Stimulated activated naive CD4-positive, alpha-beta T cell (primary cell): Measurements from ENCODE around the gene TRERF1.

Source experiments
- DNase-seq, 6 experiments: peaks; one replicate each; lab custom pipeline; 2025; lab: John Stamatoyannopoulos, UW

Gene TRERF1

DNA sequence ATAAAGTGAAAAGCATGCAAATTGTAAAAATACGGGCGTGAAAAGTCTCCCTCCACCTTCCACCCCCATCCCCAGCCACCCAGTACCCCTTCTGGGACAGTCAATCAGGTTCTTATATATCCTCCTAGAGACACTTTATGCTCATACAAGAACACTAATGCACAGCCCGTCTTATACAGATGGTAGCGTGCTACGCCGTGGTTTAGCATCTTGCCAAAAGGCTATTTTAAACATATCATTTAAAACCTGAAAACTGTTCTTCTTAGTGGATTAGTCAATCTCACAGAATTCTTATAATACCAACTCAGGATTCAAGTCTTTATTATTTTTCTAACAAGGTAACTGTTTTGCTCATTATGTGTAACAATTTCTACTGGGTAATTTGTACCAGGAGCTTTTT, 176.8 kb downstream of the TRERF1 start:
- no peak for DNase-seq

DNA sequence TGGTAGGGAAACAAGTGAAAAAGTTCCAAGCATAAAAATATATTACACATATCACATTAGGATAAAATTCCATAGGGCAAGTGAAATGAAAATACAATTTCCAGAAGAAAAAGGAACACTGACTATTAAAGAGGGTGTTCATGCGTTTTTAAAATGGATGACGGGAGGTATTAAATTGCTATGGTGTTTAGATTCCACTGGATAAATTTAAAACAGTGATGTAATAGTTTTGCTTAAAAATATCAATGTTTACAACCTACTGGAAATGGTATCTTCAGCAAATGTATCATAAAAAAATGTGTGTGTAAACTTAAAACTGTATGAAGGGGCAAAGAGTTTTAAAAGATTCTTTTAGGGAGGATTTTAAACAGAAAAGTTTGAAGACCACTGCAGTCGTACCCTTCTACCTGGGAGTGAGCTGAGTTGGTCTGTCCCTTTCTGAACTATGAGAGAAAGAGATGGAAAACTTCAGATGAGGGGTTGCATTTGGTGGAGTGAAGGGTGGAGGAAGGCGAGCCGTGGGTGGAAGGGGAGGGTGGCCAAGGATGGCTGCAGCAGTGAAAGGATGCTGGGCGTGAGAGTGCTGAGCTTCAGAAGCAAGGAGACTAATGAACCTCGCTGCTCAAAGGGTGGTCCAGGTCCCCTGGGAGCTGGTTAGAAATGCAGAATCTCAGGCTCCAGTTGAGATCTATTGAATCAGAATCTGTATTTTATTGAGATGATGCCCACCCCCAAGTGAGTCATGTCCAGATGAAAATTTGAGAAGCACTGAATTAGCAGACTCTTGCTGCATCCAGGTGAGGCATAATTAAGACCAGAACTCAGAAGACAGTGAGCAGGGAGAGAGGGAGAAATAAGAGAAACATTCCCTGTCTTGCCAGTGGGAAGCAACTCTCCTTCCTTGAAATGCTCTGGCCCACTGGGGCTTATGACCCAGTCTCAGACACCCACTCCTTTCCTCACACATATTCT, 179.6 kb downstream of the TRERF1 start:
- no peak for DNase-seq

DNA sequence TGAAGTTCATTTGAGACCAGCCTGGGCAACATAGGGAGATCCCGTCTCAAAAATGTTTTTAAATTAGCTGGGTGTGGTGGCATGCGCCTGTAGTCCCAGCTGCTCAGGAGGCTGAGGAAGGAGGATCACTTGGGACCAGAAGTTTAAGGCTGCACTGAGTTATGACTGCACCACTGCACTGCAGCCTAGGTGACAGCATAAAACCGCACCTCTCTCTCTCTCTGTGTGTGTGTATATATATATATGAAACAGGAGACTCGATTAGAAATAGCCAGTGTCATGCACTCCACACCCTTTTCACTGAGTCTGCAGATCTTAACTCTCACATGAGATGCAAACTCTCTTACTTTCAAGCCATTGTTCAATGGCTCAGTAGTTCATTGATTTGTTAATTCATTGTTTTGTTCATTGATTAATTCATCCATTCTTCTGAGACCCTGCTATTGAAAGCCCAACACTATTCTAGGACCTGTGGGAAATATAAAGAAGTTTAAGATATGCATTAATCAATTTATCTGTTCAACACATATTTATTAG, 181.7 kb downstream of the TRERF1 start:
- no peak for DNase-seq

DNA sequence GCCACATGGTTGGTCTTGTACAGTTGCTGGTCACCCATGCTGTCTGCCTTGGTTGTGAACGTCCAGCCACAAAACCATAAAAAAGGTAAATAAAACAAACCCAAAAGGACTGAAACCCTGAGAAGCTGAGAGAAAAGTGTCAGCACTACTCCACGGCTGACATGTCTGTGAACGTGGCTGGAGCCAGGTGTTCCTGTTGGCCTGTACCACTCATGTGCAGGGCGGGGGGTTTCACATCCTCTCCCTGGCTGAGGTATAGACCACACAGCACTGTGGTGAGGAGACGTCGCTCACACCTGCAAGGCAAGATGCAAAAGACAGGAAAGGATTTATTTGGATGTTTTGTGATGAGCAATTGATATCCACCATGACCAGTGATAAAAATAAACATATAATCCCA, 182.2 kb downstream of the TRERF1 start:
- DNase-seq: no peak

DNA sequence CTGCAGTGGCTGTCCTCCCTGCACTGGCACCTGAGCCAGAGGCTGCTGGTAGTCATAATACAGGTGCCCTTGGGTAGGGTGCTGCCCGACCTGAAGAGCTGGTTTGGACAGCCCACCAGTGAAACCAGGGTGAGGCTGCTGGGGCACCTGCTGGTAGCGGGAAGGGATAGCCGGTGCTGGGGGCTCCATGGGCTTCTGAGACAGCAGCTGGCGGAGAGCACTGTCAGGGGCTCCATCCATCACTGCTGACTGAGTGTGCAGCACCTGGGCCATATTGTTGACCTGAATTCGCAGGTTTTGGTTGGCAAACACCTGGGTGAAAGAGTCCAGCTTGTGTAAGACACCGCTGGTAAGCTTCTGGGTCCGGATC, 182.9 kb downstream of the TRERF1 start:
- DNase-seq: no peak

DNA sequence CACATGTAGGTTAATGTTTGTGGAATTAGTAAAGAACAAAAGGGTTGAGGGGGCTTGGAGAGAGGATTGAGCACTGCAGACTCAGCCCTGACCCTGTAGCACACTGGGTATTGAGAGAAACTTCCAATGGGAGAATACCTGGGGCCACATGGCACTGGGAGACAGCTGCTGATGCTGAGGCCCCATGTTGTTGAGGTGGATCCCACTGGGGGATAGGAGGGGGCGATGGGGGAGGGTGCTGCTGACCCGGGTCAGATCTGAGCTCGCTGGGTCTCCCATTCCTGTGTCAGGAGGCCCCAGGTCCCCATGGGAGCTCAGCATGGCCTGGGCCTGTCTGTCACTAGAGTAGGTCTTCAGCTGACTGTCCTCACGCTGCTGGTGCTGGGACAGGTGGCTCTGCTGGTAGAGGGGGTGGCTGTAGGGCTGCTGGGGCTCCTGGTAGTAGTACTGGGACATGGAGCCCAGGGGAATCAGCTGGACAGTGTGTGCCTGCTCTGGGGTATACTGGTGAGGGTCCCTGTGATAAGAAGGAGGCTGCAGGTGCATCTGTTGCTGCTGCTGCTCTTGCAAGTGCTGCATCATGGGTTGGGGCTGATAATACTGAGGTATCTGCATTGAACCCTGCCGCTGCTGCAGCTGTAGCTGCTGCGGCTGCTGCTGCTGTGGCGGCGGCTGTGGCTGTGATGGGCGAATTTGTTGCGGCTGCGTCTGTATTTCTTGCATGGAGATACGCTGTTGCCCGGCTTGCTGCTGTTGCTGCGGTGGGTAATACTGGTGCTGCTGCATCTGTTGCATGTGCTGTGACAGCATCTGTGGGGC, 183.5 kb downstream of the TRERF1 start:
- DNase-seq: no peak

DNA sequence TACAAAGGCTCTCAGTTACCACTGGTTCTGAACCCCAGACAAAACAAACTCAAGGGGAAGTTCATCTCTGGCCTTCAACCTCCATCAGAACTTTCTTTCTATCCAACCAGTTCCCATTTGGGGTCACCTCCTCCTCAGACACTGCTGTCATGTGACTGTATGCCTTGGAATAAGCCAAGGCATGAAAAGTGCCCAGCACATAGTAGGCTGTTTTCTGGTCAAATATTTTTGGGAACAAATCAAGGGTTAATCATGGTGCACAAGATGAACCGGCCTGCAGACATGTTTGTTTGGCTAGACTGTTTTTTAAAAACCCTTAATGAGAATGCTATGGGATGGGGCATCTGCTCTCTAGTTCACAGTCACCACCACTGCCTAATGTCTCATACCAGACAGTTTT, 185.2 kb downstream of the TRERF1 start:
- no peak for DNase-seq

DNA sequence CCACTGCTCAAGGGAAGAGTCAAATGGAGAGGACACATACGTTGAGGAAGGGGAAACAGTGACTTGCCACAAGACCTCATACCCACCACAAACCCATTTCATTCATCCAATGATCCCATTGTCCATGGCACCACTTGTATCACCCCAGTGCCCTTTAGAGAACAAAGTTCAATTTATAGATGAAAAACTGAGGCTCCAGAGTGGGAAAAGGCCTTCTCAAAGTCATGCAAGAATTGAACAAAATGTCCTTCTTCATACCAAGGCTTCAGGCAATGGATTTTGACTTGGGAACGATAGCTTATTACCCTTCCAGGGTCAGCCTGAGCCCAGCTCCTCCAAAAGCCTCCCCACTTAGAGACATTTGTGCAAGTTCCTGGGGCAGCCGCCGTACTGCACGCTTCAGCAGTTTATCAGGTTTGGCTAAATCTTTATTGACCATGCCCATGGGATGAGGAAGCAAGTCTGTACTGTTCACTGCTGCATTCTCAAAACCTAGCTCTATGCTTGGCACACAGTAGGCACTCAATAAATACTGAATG, 186.8 kb downstream of the TRERF1 start:
- DNase-seq: no peak

DNA sequence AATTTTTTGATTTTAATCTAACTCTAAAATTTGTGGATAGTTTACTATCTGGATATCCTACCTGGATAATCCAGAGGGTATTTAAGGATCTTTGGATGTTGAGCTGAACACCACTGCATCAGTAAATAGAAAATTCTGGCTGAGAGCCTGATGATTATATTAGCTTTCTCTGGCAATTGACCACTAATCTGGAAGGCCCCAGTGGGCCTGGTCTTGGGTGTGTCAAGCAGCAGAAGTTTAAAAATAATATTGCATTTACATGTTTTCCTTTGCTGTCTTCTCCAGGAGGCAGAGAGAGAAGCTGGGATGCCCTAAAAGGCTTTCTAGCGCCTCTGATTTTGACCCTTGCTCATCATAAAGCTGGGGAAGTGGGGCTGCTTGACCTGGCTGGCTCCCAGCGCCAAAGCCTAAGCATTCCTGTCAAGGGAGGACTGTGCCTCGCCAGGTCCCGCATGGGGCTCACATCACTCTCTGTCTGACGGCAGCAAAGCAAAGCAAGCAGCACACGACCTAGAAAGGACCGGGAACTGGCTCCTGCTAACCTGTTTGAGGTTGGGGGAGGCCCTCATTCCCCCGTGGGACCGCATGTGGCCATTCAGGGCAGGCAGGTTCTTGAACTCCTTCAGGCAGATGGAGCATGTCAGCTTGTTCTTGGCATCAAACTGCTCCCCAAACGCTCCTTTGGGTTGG, 187.4 kb downstream of the TRERF1 start:
- no peak for DNase-seq

DNA sequence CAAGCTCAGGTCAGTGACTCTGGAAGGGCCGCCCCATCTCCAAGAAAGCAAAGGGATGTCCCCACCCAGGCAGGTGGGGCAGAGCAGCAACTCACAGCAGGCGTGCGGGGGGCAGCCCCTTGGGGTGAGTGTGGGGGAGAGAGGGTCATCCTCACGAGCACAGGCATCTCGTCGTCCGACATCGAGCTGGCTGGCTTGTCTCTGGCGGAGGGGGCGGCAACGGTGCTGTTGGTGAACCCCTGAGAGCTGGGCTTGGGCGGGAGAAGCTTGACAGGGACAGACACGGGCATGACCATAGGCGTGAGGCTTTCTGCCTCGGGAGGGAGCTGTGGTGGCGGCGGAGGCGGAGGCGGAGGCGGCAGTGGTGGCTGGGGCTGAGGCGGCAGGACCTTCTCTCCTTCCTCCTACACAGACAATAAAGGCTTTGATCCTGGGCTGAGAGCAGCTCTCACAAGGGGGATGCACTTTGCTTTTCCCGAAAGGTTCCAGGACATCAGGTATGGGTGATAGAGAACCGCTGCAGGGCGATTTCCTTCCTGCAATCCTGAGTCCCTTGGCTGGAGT, 188.5 kb downstream of the TRERF1 start:
- no peak for DNase-seq

DNA sequence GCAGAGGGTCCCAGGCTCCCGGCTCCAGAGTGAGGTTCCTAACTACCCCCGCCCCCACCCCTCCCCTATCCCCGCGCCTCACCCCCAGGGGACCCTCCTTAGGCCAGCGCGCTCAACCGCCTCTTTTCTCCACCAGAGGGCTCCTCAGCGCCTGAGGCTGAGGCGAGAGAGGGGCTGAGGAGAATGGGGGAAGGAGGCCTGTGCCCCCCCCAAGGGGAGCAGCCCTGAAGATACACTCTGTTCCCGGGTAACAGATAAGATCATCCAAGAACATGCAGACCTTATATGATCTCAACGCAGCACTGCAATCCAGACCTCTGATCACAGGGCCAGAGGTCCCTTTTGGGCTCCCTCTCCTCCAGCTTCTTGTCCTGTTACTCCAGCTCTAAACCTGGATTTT, 190.8 kb downstream of the TRERF1 start:
- peak in 5 of 6 experiments; percentile 7 to 39 (median 10) for DNase-seq

DNA sequence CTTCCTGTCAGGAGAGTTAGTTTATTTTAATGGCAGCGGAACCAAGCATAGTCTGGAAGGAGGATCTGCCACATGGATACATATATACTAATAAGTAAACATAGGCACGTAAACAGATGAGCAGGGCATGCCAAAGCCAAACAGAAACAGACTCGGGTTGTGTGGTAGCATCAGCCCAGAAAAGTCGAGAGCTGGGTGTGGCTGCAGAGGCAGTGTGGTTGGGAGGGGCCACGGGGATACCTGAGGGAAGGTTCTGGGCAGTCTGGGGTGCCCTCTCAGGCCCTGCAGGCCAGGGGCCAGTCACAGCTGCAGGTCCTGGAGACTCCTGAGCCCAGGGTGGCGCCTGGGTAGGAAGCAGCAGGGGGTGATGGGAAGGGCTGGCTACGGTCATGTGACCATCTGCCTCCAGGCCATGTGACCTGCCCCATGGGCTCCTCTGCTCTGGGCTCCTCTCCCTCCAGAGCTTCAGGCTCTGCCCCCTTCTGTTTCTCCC, 191.3 kb downstream of the TRERF1 start:
- no peak for DNase-seq

DNA sequence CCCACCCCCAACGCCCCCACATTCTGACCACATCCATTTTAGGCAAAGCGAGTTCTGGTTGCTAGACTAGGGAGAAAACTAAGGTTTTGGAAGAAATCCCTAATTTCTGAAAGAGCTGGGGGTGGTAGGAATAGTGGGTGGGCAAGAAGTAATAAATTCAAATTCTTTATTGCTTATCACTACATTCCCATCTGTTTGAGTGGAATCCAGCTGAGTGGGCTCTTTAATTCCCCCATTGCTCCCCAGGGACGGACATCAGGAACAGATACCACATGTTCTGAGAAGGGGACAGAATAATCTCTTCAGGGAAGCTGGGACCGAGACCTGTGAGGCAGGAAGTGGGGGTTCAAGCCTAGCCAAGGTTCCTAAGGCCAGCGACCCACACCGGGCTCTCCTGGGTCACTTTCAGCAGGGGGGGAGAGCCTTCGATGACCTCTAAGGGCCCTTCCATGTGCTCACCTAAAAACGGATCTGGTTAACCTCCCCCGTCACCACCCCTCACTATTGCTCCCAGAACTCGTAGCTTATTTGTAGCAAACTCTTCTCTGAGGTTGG, 191.8 kb downstream of the TRERF1 start:
- DNase-seq: no peak

DNA sequence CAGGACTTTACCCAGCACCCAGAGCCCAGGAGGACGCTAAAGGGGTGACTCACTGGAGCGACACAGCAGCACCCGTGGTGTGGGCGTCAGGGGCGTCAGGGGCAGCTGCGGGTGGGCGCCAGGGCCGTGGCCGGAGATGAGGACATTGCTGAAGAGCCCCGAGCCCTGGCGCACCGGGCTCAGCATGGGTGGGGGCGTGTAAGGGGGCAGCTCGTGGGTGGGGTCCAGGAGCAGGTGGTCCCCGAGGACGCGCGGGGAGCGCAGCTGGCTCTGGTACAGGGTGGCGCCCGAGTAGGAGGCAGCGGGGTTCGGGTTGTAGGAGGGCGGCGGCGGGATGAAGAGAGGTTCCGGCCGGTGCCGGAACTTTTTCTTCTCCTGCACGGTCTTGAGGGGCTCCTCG, 192.4 kb downstream of the TRERF1 start:
- no peak for DNase-seq

DNA sequence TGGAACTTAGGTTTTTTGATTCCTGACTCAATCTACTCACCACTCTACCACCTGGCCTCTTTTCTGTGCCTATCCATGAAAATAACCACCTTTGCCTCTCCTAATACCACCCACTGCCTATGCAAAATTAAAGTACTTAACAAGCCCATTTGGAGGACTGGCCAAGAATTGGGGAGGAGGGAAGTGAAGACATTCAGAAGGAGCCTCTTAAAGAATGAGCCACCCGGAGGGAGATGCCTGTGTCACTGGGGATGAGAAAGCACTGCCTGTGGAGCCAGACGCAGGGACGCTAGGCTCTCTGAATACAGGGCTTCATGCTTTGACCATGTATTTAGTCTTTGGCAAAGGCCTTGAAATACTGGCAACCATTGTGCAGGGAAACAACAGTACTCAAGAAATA, 194.1 kb downstream of the TRERF1 start:
- DNase-seq: no peak

DNA sequence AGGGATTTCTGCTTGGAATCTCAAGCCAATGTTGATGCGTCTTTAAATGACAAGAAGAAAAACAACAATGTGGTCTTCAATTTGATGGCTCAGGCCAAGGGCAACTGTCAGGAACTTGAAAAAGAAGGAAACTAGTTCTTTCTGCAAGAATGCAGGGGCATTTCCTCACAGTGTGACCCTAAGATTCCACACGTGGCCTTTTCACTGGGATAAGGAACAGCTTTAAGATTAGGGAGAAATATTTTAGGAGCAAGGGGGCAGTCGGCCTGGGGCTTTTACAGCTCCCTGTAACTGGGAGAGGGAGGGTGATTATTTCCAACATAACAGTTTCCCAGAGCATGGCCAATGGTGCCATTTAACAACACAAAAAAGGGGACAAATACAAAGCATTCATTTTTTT, 194.7 kb downstream of the TRERF1 start:
- DNase-seq: no peak

DNA sequence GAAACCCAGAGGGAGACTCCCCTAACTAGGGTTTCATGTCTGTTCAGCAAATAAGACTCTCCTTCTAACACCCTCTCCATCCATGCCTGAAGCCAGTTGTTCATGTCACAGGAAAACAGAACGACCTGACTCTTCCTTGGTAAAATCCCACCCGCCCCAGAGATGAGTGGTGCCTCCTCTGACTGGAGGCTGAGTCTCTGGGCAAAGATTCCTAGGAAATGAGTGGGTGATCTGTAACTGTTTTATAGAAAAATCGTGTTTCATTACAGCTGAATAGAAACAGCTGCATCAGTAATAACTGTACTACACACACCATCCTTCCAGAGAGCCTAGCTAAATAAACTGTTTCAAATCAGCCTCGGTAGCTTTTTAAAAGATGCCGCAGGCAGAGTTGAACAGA, 196.7 kb downstream of the TRERF1 start:
- DNase-seq: no peak

DNA sequence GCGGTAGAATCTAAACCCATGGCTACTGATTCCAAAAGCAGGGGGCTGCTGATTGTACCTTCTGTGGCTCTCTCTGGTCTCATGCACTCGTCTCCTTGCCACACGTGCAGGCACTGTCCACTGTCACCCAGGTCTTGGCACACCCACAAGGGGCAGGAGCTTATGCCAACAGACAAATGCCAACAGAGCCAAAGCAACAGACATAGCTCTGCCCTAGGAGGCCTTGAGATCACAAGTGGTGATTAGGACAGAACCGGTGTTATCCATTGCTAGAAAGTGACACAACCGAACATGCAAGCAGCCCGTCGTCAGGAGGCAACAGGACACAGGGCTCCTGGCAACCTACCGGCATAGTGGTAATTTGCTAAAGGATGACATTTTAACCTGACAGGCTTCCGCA, 197.2 kb downstream of the TRERF1 start:
- no peak for DNase-seq

DNA sequence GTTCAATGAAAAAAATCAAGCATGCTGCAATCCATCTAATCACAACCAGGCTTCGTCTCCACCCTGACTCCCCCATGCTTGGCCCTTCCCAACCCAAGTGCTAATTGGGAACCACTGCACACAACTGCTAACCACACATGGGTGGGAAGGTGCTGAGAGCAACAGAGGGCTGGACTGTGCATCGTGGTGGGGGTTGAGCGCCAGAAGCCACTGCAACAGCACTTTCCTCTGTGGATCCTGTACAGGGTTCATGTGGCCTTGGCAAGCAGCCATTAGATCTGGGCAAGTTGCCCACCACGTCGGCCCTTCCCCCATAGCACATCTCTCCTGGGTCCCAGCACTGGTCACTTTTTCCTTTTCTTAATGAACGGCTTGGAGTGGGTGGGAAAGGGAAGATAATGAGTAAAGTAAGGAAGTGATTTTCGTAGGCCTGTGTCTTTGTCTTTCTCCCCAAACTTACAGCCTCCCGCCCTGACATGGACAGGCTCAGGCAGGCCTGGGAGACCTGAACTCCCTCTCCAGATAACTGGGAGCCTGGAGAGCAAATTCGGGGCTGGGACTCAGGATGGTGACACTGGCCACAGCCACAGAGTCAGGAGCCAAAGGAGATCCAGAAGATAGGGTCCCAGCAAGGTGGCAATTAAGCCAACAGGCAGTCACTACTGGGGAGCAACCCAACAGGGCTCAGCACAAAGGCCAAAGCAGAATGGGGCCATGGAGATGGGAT, 199.7 kb downstream of the TRERF1 start:
- no peak for DNase-seq

DNA sequence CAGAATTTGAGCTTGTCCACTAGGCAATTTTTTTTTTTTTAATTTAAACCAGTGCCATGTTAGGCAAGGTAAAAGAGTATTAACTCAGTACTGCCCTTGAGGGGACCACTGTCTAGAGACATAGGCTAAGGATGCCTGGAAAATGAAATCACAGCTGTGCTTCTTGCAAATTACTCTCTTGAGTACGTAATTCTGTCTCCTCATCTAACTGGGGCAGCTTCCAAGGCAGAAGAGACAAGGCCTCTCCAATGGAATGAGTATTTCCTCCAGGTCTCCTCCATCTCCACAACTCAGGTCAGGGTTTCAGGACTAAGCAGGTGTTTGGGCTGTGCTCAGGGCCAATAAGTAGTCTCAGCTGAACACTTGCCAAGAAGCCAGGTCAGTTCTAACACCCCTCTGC, 200.2 kb downstream of the TRERF1 start:
- DNase-seq: no peak
